HCT116 (cell line): ENCODE measurements around the gene LTBR. TPM values are rescaled to one million over a fixed set of nuclear protein-coding genes. Genes with fewer than 3 reads are reported as not detected.

Experiments used
- ATAC-seq: fragments of 200-7000 bp; cut with Tn5 transposase; 2 replicates; pipeline ENCODE4 v1.9.1; 2020; ENCODE audit warnings: mild to moderate bottlenecking, moderate library complexity
- BruUV-seq: library from RNA; stranded (reverse); fragments of 400-500 nt; replicated peaks from 2 replicates; lab custom pipeline; 2021; lab: Mats Ljungman, UMichigan
- CTCF ChIA-PET: fragments of 300-600 bp; sonication (Branson Sonifier 250); formaldehyde crosslinking; loops from one replicate; lab custom pipeline; 2021; ENCODE audit warnings: antibody characterized with exemption; lab: Charles Lee
- POLR2A ChIA-PET: fragments of 300-600, 350-600 bp; sonication (Branson Sonifier 250); formaldehyde crosslinking; loops from one replicate; lab custom pipeline; 2021; ENCODE audit warnings: antibody characterized with exemption; lab: Charles Lee
- RAD21 ChIA-PET, 2 experiments: fragments of 300-600 bp; sonication (Branson Sonifier 250); formaldehyde crosslinking; loops; one replicate each; lab custom pipeline; 2023; ENCODE audit warnings: low total read pairs in 2 of 2; ENCODE audit not compliant: uncharacterized antibody in 2 of 2, unreplicated experiment in 2 of 2, low non-redundant PET in 1 of 2; lab: Charles Lee
- DNase-seq: peaks from one replicate; pipeline ENCODE4 v3.0.0-alpha.2; 2010; ENCODE audit warnings: low read depth, low spot score
- H2AFZ ChIP-seq: fragments of 200-600 bp; shearing (Covaris generic), sonication (generic); 2 replicates; pipeline ENCODE4 v1.6.1; 2017; ENCODE audit warnings: low read depth, mixed run types, mixed read lengths, antibody characterized with exemption, low read length; ENCODE audit not compliant: poor library complexity, severe bottlenecking
- H3K27ac ChIP-seq: 2 replicates; pipeline ENCODE4 v1.5.1; 2012; ENCODE audit warnings: low read depth, low read length
- H3K27me3 ChIP-seq: fragments of 200-600 bp; sonication (generic); 2 replicates; pipeline ENCODE4 v1.6.1; 2016; ENCODE audit warnings: mixed run types, low read length, mixed read lengths; ENCODE audit not compliant: insufficient read depth
- H3K36me3 ChIP-seq, 2 experiments: fragments of 200-500 bp in 1 of 2; fragments of 200-600 bp in 1 of 2; sonication (Bioruptor generic) in 1 of 2; sonication (generic) in 1 of 2; 2 replicates each; pipeline versions ENCODE4 v1.5.1 to v1.6.1; 2014 to 2016; ENCODE audit warnings: low read length in 2 of 2, inconsistent platforms in 1 of 2, mixed read lengths in 1 of 2, mixed run types in 1 of 2; ENCODE audit not compliant: insufficient read depth in 2 of 2, control insufficient read depth in 1 of 2
- H3K4me1 ChIP-seq, 2 experiments: fragments of 200-600 bp in 1 of 2; sonication (generic) in 1 of 2; 2 replicates each; pipeline versions ENCODE4 v1.5.1 to v1.6.1; 2012 to 2017; ENCODE audit warnings: low read length in 2 of 2, inconsistent platforms in 1 of 2, mild to moderate bottlenecking in 1 of 2, mixed read lengths in 1 of 2, mixed run types in 1 of 2, moderate library complexity in 1 of 2; ENCODE audit not compliant: insufficient read depth in 2 of 2, control insufficient read depth in 1 of 2
- H3K4me2 ChIP-seq: fragments of 200-600 bp; sonication (generic); 2 replicates; pipeline ENCODE4 v1.6.1; 2017; ENCODE audit warnings: mixed run types, low read length, mixed read lengths
- H3K4me3 ChIP-seq, 2 experiments: fragments of 200-600 bp in 1 of 2; sonication (generic) in 1 of 2; replicated peaks in 1 of 2; 2 replicates each; pipeline ENCODE4 v1.5.1; 2011 to 2016; ENCODE audit warnings: low read length in 2 of 2, control low read depth in 1 of 2, low read depth in 1 of 2, mild to moderate bottlenecking in 1 of 2, mixed read lengths in 1 of 2, mixed run types in 1 of 2
- H3K79me2 ChIP-seq: fragments of 200-600 bp; sonication (generic); 2 replicates; pipeline ENCODE4 v1.6.1; 2017; ENCODE audit warnings: mild to moderate bottlenecking, mixed run types, low read length, moderate library complexity, mixed read lengths; ENCODE audit not compliant: insufficient read depth
- H3K9ac ChIP-seq: fragments of 200-600 bp; sonication (generic); 2 replicates; pipeline ENCODE4 v1.6.1; 2016; ENCODE audit warnings: low read length, mixed read lengths
- H3K9me2 ChIP-seq: fragments of 200-600 bp; sonication (generic), shearing (Covaris generic); 2 replicates; pipeline ENCODE4 v1.6.1; 2017; ENCODE audit warnings: mixed run types, mild to moderate bottlenecking, moderate library complexity; ENCODE audit not compliant: insufficient read depth
- H3K9me3 ChIP-seq, 2 experiments: fragments of 200-500 bp in 1 of 2; fragments of 200-600 bp in 1 of 2; sonication (Bioruptor generic) in 1 of 2; sonication (generic) in 1 of 2; 2 replicates each; pipeline ENCODE4 v1.6.1; 2014 to 2017; ENCODE audit warnings: low read length in 2 of 2, mixed read lengths in 2 of 2, inconsistent platforms in 1 of 2, low read depth in 1 of 2, mild to moderate bottlenecking in 1 of 2, mixed run types in 1 of 2, moderate library complexity in 1 of 2; ENCODE audit not compliant: control insufficient read depth in 1 of 2, insufficient read depth in 1 of 2
- H4K20me1 ChIP-seq: fragments of 200-600 bp; sonication (generic), shearing (Covaris generic); 2 replicates; pipeline ENCODE4 v1.6.1; 2017; ENCODE audit warnings: mixed run types, mild to moderate bottlenecking, moderate library complexity; ENCODE audit not compliant: insufficient read depth
- CEBPB ChIP-seq: IDR thresholded peaks from 2 replicates; pipeline ENCODE4 v1.6.1; 2012; ENCODE audit warnings: low read depth
- EZH2 ChIP-seq: fragments of 200-600 bp; sonication (generic); IDR thresholded peaks from 2 replicates; pipeline ENCODE4 v1.6.1; 2017; ENCODE audit warnings: antibody characterized with exemption, mixed run types
- POLR2AphosphoS5 ChIP-seq: IDR thresholded peaks from 2 replicates; pipeline ENCODE4 v1.6.1; 2011; ENCODE audit warnings: mild to moderate bottlenecking, low read depth, low read length, moderate library complexity
- SP1 ChIP-seq: IDR thresholded peaks from 2 replicates; pipeline ENCODE4 v1.6.1; 2012; ENCODE audit warnings: low read depth
- ZNF274 ChIP-seq: fragments of 200-500 bp; sonication (Bioruptor generic); IDR thresholded peaks from 2 replicates; pipeline ENCODE4 v1.6.1; 2014; ENCODE audit warnings: mild to moderate bottlenecking, low read depth, low read length, inconsistent platforms
- intact Hi-C: fragments of 100-400 bp; cut with micrococcal nuclease; formaldehyde crosslinking; loops from 2 replicates; pipeline ENCODE4 v1.10.0; 2022
- total RNA-seq: library from RNA; stranded (reverse); gene quantifications from one replicate; pipeline ENCODE4 v1.2.1, GENCODE V29; 2021; ENCODE audit not compliant: unreplicated experiment
- TF ChIP-seq, protein P1 (sequence below), 3 experiments: fragments of 200-600 bp in 1 of 3; sonication (generic) in 1 of 3; IDR thresholded peaks in 2 of 3; conservative IDR thresholded peaks in 1 of 3; 2 replicates each; pipeline ENCODE4 v1.5.1; 2012 to 2017; ENCODE audit warnings: low read depth in 2 of 3, low read length in 2 of 3, antibody characterized with exemption in 1 of 3, borderline replicate concordance in 1 of 3, control low read depth in 1 of 3, mild to moderate bottlenecking in 1 of 3, mixed read lengths in 1 of 3, mixed run types in 1 of 3, moderate library complexity in 1 of 3; ENCODE audit not compliant: insufficient read depth in 1 of 3
- TF ChIP-seq, protein P2 (sequence below): IDR thresholded peaks from 2 replicates; pipeline ENCODE4 v1.6.1; 2012

The LTBR gene
- total RNA-seq, 1 experiment from 2014 or later: 128 TPM

DNA sequence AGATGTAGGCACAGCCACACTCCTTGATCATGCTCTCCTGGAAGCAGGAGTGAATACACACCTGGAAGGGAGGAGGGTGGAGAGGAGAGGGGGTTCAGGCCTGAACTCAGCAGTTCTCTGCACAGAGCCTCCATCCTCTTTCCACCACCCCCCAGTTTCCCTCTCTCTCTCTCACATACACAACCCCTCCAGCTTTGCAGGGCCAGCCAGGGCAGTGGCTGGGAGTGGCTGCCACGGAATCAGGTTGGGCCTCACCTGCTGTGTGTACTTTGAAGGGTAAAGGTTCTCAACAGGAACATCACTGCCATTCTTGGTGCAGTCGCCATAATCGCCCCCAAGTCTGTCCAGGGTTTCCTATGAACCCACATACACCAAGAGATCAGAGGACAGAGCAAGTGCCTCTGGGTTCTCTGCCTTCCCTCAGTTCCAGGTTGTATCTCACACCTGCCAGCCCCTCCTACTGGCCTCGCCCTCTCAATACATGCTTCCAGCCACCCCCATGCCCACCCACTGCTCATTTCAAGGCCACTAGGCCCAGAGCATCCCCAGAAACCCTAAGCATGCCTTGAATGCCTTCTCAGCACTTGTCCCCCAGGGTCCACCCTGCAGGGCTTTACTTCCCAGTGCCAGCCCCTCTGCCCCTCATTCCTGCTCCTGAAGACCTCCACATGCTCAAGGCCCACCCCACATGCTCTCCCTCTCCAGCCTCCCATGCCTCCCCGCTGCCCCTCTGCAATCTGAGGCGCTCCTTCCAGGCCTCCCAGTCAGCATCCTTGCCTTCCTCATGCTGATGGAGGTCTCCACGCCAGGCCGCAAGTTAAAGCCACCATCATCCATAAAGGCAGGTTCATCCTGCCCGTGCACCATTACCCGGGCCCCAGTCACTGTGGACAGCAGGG, 29.2 kb upstream of the LTBR start:
- Histone ChIP-seq H3K9me2 (no peaks in the 10 kb centered on the region), H3K9me3 (no peaks in the 10 kb centered on the region), H3K4me3 (no peak overlapping the region), H2AFZ (no peak overlapping the region), H4K20me1 (no peaks in the 10 kb centered on the region), H3K36me3 (peaks cover 3 to 11% of the 10 kb centered on the region in 2 experiments; a peak in 2 of 4 replicates), H3K27ac (no peak overlapping the region), H3K9ac (no peak overlapping the region), H3K4me1 (peaks cover 0 to 8% of the 10 kb centered on the region in 2 experiments; a peak in 3 of 4 replicates), H3K27me3 (no peaks in the 10 kb centered on the region), H3K79me2 (no peaks in the 10 kb centered on the region), H3K4me2 (no peak overlapping the region)
- intact Hi-C loops: no loop called here
- ATAC-seq: peak; percentile 18; the same call in 1 of the 2 replicates
- no peak for DNase-seq
- CTCF ChIA-PET: interaction anchor here (0.6 to 1.4 kb wide), 8 partner anchors 9 to 183 kb away, joined by 3 to 9 read pairs (median 3); partner anchors contain the start of gene TNFRSF1A
- no peak for TF ChIP-seq ZNF274
- no peak for TF ChIP-seq POLR2AphosphoS5
- no peak for TF ChIP-seq SP1
- TF ChIP-seq, protein P1, sequence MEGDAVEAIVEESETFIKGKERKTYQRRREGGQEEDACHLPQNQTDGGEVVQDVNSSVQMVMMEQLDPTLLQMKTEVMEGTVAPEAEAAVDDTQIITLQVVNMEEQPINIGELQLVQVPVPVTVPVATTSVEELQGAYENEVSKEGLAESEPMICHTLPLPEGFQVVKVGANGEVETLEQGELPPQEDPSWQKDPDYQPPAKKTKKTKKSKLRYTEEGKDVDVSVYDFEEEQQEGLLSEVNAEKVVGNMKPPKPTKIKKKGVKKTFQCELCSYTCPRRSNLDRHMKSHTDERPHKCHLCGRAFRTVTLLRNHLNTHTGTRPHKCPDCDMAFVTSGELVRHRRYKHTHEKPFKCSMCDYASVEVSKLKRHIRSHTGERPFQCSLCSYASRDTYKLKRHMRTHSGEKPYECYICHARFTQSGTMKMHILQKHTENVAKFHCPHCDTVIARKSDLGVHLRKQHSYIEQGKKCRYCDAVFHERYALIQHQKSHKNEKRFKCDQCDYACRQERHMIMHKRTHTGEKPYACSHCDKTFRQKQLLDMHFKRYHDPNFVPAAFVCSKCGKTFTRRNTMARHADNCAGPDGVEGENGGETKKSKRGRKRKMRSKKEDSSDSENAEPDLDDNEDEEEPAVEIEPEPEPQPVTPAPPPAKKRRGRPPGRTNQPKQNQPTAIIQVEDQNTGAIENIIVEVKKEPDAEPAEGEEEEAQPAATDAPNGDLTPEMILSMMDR (IDR thresholded peaks at IDR 0.05 in 2 of 3, conservative IDR thresholded peaks at IDR 0.05 in 1 of 3; ENCODE audit: borderline replicate concordance in 1 of 3, insufficient read depth in 1 of 3, low read depth in 2 of 3, low read length in 2 of 3): no peak
- TF ChIP-seq EZH2: no peak
- no peak for TF ChIP-seq CEBPB
- TF ChIP-seq, protein P2, sequence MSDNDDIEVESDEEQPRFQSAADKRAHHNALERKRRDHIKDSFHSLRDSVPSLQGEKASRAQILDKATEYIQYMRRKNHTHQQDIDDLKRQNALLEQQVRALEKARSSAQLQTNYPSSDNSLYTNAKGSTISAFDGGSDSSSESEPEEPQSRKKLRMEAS: no peak
- POLR2A ChIA-PET: interaction anchor here (1.3 to 1.4 kb wide), 2 partner anchors 9 to 18 kb away, joined by 6 to 8 read pairs; no protein-coding TSS in a partner anchor
- BruUV-seq: no TSS peak
- RAD21 ChIA-PET: interaction anchor here in 1 of 2 experiments (0.7 to 0.8 kb wide), 2 partner anchors 21 to 29 kb away, joined by 3 read pairs; partner anchors contain the start of gene SCNN1A
